Gastrocnemius medialis (tissue), 4 donors: ENCODE results near the gene GRK1.

Source experiments
- CTCF ChIP-seq, 5 experiments: fragments of 450-650 bp in 3 of 5; fragments of 200-600 bp in 2 of 5; sonication (generic) in 2 of 5; IDR thresholded peaks in 4 of 5; conservative IDR thresholded peaks in 1 of 5; 1 replicate in 4 of 5; 2 replicates in 1 of 5; pipeline ENCODE4 v1.5.1; 2016 to 2019; ENCODE audit warnings: antibody characterized with exemption in 5 of 5, mild to moderate bottlenecking in 3 of 5, moderate library complexity in 3 of 5
- POLR2A ChIP-seq, 2 donors: fragments of 450-650 bp; IDR thresholded peaks; one replicate each; pipeline ENCODE4 v1.6.1; 2017; ENCODE audit warnings: antibody characterized with exemption in 2 of 2, mild to moderate bottlenecking in 2 of 2, moderate library complexity in 2 of 2

GRCh38 chr13:113767366-113767765 lies 100.3 kb downstream of the GRK1 start:
- TF ChIP-seq CTCF (IDR thresholded peaks at IDR 0.05 in 4 of 5, conservative IDR thresholded peaks at IDR 0.05 in 1 of 5) (no peak), POLR2A (IDR thresholded peaks at IDR 0.05) (no peak)
